GM12892 (cell line): Measurements from ENCODE around the gene UVRAG.

Experiments
- POLR2A ChIP-seq: IDR thresholded peaks from 2 replicates; pipeline ENCODE4 v1.6.1; 2011; ENCODE audit warnings: low read depth, low read length, control low read depth
- POLR2AphosphoS5 ChIP-seq: IDR thresholded peaks from 2 replicates; pipeline ENCODE4 v1.6.1; 2011; ENCODE audit warnings: low read depth, low read length, control low read depth
- TAF1 ChIP-seq: IDR thresholded peaks from 2 replicates; pipeline ENCODE4 v1.6.1; 2011; ENCODE audit warnings: low read depth, mild to moderate bottlenecking, control low read depth, low read length, borderline replicate concordance

DNA sequence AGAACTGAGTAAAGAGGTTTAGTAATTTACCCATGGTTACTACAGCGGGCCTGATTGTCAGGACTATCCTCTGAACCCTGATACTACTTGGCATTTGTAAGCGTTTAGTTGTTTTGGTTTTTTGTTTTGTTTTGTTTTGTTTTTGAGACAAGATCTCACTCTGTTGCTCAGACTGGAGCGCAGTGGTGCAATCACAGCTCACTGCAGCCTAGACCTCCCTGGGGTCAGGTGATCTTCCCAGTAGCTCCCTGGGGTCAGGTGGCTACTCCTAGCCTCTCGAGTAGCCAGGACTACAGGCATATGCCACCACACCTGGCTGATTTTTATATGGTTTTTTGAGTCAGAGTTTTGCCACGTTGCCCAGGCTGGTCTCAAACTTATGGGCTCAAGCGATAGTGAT is 272.7 kb downstream of the UVRAG start:
- no peak for TF ChIP-seq POLR2A
- no peak for TF ChIP-seq TAF1
- no peak for TF ChIP-seq POLR2AphosphoS5
